Measurements from ENCODE around the gene LSM3.
"Not testable (repeated sequence)": the region's sequence is repeated elsewhere in the genome, so short reads cannot be mapped to it uniquely, and the experiment has no call there.

The LSM3 gene

GRCh38 chr3:14218355-14218754 is 39.7 kb downstream of the LSM3 start:
- DNase-seq: no peak

DNA sequence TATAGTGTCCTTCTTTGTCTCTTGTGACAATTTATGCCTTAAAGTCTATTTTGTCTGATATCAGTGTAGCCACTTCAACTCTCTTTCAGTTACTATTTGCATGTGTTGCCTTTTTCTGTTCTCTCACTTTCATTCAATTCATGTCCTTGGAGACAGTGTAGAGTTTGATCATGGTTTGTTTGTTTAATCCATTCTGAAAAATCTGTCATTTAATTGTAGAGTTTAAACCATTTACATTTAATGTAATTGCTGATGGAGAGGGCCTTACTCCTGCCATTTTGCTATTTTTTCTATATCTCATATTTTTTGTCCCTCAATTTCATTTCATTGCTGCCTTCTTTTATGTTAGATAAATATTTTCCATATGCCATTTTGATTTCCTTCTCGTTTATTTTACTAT is 42.3 kb downstream of the LSM3 start:
- DNase-seq: no peak

- DNase-seq: no peak
These were observed 43.3 kb downstream of the LSM3 start for GRCh38 chr3:14221902-14222301.

DNA sequence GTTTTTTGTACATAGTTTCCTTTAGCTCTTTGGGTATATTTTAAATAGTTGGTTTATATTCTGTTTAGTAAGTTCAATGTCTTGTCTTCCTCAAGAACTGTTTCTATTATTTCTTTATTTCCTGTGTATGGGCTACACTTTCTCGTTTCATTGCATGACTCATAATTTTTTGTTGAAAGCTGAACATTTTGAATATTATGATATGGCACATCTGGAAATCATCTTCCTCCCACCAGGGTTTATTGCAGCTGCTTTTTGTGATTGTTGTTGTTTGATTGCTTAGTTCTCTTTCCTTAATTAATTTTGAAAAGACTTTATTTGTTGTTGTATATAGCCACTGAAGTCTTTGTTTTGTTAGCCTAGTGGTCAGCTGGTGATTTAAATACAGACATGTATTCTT is 43.8 kb downstream of the LSM3 start:
- DNase-seq: no peak

DNA sequence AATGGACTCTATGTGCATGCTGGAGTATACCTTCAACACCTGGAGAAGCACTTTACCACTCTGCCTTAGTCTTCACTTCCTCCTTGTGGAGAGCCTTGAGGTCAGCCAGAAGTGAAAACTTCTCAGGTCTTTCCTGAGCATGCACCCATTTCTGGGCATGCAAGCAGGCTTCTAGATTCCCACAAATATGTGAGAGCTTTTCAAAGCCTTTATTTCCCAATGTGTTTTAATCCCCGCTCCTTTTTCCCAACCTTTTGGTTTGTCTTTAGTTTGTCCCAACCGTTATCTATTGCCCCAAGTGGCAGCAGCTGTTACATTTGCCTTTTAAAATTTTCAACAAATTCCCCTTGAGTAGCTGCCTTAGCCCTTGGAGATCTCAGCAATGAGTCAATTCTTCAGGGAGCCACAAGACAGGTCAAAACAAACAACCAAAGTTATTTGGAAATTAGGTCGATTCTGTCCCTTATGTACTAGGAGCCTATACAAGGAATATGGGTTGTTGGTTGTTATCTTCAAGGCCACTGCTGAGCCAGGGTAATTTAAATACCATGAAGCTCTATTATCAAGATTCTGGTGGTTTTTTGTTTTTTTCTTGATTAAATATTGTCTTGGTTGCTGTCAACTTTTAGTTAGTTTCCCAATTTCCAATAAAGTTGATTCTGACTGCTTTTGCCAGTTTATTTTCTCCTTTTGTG is 44.4 kb downstream of the LSM3 start:
- no peak for DNase-seq

DNA sequence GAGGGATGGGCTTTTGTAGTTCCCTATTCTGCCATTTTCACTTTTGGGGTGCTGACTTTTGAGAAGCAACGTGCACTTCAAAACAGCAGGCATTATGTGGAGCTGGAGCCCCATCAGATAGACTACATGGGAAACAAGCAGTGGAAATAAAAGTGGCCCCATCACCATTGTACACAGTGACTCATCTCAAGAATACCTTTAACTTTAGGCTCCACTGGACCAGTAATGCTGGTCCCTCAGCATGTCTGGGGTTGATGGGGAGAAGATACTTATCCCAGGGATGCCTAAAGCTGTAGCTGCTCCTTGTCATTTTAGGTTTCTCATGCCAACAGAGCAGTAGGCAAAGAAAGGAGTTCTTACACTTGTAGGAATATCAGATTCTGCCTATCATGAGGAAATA is 45.0 kb downstream of the LSM3 start:
- no peak for DNase-seq

DNA sequence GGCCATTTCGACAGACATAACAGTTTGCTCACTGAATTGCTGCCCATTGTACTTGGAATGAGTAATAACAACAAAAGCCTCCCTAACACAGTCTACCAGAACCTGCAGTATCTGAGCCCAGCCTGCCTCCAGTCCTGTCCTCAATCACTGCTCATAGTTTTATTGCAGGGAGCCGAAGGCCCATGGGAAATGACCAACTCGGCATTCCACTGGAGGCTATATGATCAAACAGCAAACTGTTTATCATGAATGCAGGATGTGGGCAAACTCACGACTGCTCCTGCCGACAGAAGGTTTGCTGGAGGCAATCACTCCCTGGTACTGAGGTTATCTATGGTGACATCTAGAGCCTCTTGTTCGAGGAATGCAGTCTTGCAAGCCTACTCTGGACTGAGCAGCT is 46.3 kb downstream of the LSM3 start:
- DNase-seq: no peak

GRCh38 chr3:14225421-14225820 is 46.8 kb downstream of the LSM3 start:
- no peak for DNase-seq

GRCh38 chr3:14226351-14226750 is 47.7 kb downstream of the LSM3 start:
- not testable (repeated sequence) for DNase-seq

DNA sequence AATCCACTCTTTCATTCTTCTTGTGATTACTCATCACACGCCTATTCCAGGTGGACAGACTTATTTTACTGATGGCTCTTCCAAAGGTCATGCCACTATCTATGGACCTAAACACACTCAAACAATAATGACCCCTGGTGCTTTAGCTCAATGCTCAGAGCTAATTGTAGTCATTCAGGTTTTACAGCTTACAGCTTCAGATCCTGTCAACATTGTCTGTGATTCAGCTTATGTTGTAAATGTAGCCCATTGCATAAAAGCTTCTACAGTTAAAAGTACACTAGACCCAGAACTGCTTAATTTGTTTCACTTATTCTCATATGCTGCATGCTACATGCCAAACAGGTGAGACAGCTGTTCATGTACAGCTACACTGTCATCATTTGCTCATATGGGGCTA is 49.2 kb downstream of the LSM3 start:
- DNase-seq: no peak

- DNase-seq: no peak
These were observed 50.3 kb downstream of the LSM3 start for GRCh38 chr3:14228681-14229470.

DNA sequence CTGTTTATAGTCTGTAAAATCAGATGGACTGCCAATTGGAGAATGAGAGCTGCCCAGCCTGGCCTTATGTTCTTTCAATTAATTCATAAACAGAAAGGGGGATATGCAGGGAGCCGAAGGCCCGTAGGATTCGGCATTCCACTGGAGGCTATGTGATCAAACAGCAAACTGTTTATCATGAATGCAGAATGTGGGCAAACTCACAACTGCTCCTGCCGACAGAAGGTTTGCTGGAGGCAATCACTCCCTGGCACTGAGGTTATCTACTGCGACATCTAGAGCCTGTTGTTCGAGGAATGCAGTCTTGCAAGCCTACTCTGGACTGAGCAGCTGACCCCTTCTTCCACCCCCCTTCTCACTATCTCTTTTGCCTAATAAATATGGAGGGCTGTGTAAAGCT is 51.1 kb downstream of the LSM3 start:
- DNase-seq: not testable (repeated sequence)

DNA sequence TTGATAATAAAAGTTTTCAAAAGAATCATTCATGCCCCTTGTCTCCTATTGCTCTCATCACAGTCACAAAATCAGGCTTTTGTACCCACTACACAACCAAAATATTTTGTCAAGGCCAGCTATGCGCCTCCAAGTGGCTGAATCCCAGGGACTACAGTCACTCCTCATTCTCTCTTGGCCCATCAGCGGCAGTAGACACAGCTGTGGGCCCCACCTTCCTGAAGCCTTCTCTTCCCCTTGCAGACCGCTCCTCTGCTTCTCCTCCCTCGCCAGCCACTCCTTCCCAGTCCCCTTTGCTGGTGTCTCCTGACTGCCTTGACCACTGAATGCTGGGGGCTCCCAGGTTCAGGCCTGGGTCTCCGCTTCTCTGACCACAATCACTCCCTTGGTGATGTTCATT is 52.1 kb downstream of the LSM3 start:
- DNase-seq: no peak

GRCh38 chr3:14231145-14231990 is 52.8 kb downstream of the LSM3 start:
- no peak for DNase-seq

- DNase-seq: no peak
These were observed 53.4 kb downstream of the LSM3 start for GRCh38 chr3:14231998-14232501.

DNA sequence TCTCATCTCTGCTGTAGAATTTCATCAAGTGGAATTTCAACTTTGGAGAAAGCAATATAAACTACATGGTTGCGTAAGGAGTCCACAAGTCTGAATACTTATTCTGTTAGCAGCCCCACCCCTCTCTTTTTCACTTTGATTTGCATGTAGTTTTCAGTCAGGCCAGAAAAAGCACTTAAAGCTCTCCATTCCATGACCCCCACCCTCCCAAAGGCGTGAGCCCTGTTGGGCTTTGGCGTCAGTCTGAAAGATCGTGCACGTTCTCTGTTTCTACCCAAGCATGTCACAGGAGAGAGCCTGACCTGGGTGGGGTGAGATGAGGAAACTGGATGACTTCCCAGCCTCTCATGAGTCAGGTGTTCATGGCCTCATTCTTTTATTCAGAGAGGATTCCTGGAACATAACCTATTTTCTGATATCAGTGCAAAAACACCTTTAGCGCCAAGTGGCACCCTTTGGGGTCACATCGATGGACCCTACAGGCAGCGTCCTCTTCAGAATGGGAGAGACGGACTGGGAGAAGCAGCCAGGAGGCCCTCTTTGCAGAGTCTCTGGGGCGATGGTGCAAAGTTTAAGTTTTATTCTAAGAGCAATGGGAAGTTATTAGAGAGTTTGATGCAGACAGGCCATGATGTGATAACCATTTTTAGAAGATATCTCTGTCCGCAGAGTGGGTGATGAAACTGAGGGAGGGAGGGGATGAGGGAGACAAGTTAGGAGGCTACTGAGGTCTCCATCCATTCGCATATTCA is 55.8 kb downstream of the LSM3 start:
- DNase-seq: no peak

DNA sequence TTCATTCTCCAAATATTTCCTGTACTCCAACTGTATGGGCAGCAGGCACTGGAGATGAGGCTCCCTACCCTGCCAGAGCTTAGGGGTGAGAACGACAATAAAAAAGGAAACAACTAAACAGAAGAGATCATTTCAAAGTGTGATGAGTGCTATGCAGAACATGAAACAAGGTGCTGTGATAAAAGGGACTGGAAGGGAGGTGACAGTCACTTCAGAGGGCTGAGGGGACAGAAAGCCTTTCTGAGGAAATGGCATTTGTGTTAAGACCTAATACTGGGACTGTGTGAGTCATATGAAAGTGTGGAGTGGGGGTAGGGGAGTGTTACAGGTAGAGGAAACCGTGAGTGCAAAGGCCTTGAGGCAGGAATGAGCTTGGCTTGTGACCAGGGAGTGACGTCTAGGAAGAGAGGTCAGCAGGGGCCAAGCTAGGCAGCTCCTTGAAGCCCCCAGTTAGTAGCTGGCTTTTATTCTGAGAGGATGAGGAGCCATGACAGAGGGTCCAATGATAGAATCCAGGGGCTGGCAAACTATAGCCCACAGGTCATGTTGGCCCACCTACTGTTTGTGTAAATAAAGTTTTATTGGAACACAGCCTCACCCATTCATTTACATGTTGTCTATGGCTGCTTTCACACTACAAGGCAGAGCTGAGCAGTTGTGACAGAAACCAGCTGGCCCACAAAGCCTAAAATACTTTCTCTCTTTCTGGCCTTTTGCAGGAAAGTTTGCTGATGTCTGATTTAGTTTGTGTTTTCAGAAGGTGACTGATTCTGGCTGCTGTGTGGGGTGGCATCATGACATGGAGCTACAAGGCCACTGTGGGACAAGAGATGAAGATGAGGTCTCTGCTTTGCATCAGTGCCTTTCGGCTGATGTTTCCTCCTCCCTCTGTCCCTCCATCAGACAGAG is 56.6 kb downstream of the LSM3 start:
- DNase-seq: no peak

- DNase-seq: no peak
These were observed 57.3 kb downstream of the LSM3 start for GRCh38 chr3:14235912-14236295.

GRCh38 chr3:14236902-14237301 is 58.3 kb downstream of the LSM3 start:
- no peak for DNase-seq

DNA sequence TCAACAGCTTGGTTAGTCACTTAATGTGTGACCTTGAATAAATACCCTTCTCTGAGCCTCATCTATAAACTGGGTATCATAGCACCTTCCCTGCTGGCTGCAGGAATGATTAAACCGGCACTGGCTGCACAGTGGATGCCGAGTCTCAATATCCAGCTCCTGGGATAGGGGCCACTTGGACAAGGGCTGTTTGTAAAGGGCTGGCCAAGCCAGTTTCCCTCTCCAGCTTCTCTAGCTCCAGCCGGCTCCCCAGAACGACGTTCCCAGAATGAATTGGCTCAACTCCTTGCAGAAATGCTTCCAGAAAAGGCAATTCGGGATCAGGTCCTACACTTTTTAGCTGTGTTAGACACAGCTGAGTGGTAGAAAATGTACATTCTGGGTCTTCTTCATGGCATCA is 58.8 kb downstream of the LSM3 start:
- DNase-seq: peak in 5 of 56 donors; percentile 5 to 12 (median 11)
